Ishikawa (cell line): ENCODE data around the gene PDGFC.

Source experiments
- CREB1 ChIP-seq: IDR thresholded peaks from 2 replicates; pipeline ENCODE4 v1.6.1; 2012; ENCODE audit warnings: low read depth
- EGR1 ChIP-seq: IDR thresholded peaks from 2 replicates; pipeline ENCODE4 v1.6.1; 2012
- EP300 ChIP-seq: IDR thresholded peaks from 2 replicates; pipeline ENCODE4 v1.6.1; 2012; ENCODE audit warnings: borderline replicate concordance
- FOXM1 ChIP-seq: IDR thresholded peaks from 2 replicates; pipeline ENCODE4 v1.6.1; 2012; ENCODE audit warnings: low read depth, borderline replicate concordance
- MAX ChIP-seq: IDR thresholded peaks from 2 replicates; pipeline ENCODE4 v1.6.1; 2012
- RAD21 ChIP-seq: IDR thresholded peaks from 2 replicates; pipeline ENCODE4 v1.6.1; 2012; ENCODE audit warnings: low read depth
- TAF1 ChIP-seq: IDR thresholded peaks from 2 replicates; pipeline ENCODE4 v1.6.1; 2012; ENCODE audit warnings: low read depth, mild to moderate bottlenecking
- TCF12 ChIP-seq: IDR thresholded peaks from 2 replicates; pipeline ENCODE4 v1.6.1; 2012; ENCODE audit warnings: low read depth
- TEAD4 ChIP-seq: IDR thresholded peaks from 2 replicates; pipeline ENCODE4 v1.6.1; 2012
- YY1 ChIP-seq: IDR thresholded peaks from 2 replicates; pipeline ENCODE4 v1.6.1; 2012; ENCODE audit warnings: low read depth
- ZBTB7A ChIP-seq: IDR thresholded peaks from 2 replicates; pipeline ENCODE4 v1.6.1; 2012; ENCODE audit warnings: low read depth
- TF ChIP-seq, protein P1 (sequence below): IDR thresholded peaks from 2 replicates; pipeline ENCODE4 v1.6.1; 2012; ENCODE audit warnings: low read depth, mild to moderate bottlenecking
- TF ChIP-seq, protein P2 (sequence below): IDR thresholded peaks from 2 replicates; pipeline ENCODE4 v1.6.1; 2012

DNA sequence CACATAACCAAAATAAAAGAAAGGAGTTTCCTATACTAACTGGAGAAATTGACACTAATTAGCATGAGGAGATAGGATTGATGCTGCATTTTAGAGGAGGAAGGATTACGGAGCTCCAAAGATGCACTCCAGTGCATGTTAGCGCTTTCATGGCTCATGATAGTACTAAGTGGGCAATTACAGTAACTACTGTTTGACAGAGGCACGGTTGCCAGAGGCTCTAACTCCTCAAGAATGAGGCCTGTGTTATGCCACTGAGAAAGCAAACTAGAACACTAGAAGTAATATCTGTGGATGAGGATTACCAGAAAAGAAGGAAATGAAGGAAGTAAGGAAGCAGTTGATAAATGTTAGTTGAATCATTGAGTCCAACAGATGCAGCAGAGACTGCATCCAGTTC is 19.6 kb upstream of the PDGFC start:
- no peak for TF ChIP-seq CREB1
- TF ChIP-seq MAX = no peak
- TF ChIP-seq TAF1 = no peak
- TF ChIP-seq TCF12 = no peak
- no peak for TF ChIP-seq RAD21
- no peak for TF ChIP-seq EP300
- TF ChIP-seq, protein P1, sequence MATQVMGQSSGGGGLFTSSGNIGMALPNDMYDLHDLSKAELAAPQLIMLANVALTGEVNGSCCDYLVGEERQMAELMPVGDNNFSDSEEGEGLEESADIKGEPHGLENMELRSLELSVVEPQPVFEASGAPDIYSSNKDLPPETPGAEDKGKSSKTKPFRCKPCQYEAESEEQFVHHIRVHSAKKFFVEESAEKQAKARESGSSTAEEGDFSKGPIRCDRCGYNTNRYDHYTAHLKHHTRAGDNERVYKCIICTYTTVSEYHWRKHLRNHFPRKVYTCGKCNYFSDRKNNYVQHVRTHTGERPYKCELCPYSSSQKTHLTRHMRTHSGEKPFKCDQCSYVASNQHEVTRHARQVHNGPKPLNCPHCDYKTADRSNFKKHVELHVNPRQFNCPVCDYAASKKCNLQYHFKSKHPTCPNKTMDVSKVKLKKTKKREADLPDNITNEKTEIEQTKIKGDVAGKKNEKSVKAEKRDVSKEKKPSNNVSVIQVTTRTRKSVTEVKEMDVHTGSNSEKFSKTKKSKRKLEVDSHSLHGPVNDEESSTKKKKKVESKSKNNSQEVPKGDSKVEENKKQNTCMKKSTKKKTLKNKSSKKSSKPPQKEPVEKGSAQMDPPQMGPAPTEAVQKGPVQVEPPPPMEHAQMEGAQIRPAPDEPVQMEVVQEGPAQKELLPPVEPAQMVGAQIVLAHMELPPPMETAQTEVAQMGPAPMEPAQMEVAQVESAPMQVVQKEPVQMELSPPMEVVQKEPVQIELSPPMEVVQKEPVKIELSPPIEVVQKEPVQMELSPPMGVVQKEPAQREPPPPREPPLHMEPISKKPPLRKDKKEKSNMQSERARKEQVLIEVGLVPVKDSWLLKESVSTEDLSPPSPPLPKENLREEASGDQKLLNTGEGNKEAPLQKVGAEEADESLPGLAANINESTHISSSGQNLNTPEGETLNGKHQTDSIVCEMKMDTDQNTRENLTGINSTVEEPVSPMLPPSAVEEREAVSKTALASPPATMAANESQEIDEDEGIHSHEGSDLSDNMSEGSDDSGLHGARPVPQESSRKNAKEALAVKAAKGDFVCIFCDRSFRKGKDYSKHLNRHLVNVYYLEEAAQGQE = no peak
- TF ChIP-seq, protein P2, sequence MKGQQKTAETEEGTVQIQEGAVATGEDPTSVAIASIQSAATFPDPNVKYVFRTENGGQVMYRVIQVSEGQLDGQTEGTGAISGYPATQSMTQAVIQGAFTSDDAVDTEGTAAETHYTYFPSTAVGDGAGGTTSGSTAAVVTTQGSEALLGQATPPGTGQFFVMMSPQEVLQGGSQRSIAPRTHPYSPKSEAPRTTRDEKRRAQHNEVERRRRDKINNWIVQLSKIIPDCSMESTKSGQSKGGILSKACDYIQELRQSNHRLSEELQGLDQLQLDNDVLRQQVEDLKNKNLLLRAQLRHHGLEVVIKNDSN = no peak
- TF ChIP-seq YY1 = no peak
- TF ChIP-seq ZBTB7A = no peak
- no peak for TF ChIP-seq TEAD4
- no peak for TF ChIP-seq EGR1
- TF ChIP-seq FOXM1 = no peak
